D341Med (cell line): Measurements from ENCODE around the gene NADK.

Source experiments
- DNase-seq: peaks from one replicate; pipeline ENCODE4 v3.0.0; 2012; ENCODE audit warnings: low spot score

NADK gene

DNA sequence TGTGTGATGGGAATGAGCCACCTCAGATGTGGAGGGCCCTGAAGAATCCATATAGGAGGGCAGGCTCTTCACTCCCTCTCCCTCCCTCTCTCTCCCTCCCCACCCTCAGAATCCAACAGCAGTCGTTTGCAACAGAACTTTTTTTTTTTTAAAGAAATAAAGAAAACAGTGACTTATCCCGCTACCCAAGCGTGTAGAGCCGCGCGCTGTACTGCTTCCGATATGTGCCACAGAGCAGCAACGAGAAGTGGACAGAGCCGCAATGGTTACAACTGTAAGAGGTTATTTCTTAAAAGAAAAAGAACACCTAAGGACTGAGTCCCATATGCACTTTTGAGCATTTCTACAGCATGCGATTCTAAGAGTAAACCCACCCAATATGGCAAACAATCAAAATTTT is 7.4 kb upstream of the NADK start:
- DNase-seq: no peak

DNA sequence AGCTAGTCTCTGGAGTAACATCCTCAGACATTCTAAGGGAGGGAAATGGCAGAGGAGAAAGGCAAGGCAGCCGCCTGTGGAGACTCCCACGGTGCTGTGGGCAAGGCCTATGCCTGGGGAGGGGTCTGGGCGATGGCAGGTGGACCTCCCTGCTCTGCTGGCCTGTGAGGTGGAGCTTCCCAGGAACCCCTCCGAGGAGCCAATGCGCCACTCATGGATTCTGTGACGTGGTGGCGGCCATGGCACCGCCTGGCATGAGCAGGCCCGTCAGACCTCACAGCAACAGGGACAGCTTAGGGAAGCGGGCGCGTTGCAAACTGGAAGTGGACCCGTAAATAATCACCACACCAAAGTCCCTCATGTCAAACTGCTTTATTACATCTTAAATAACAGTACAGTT is 6.7 kb upstream of the NADK start:
- DNase-seq: peak; percentile 11

DNA sequence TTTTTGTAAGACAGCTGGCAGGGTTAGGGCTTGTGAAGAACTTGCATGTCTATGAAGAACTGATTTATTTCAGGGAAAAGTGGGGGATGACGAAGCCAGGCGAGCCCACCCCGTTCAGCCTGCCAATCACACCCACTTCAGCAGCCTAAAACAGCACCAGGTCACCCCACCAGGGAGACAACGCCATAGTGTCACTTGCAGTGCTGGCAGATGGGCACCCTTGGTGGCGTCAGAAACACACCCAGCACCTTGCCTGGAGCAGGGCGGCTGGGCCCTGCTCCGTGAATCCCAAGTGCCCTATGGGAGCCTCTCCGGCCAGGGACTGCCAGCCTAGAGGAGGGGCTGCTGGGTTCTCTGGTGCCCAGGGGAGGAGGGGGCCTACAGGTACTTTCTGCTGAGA is 5.0 kb upstream of the NADK start:
- no peak for DNase-seq

DNA sequence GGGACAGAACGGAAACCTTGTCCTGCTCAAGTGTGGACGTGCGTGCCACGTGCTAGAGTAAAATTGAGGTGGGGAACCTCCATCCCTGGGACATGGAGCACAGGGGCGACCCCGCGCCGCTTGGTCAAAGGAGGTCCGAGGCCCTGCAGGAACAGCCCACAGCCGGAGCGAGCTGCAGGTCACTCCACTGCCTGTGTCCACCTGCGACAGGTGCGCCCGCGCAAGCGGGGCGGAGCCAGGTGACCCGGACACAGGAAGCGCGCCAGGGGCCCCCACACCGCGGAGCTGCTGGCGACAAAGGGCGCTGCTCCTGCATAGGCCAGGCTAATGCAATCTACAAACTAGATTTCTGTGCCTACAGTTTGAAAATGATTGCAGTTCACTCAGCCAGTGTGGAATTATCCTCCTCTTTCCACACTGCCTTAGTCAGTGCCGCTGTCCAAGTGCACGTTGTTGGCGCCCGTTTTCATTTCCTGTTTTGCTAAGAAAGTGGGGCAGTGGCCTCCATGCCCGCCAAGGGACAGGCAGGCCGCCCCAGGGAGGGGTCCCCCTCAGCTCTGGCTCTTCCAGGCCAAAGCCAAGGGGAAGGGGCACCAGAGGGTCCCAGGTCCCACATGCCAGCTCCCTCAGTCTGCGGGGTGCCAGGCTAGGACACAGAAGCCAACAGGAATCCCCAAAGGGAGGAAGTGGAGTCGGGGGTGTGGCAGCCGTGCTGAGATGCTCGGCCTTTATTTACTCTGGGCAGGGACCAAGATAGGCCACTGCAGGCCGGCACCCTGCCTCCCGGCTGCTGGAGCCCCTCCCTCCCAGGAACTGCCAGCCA is 4.3 kb upstream of the NADK start:
- peak; percentile 32 for DNase-seq

DNA sequence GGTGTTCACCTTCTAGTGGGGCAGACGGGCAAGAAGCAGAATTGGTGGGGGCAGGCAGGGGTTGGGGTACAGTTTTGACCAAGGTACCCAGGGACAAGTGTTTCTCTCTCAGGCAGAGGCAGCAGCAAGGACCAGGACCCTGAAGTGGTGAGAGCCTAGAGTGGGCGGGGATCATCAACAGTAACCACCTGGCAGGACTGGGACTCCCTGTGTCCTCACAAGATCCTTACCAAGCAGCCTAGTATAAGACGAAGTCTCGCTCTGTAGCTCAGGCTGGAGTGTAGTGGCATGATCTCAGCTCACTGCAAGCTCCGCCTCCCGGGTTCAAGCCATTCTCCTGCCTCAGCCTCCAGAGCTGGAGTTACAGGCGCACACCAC is 3.2 kb upstream of the NADK start:
- peak; percentile 17 for DNase-seq

DNA sequence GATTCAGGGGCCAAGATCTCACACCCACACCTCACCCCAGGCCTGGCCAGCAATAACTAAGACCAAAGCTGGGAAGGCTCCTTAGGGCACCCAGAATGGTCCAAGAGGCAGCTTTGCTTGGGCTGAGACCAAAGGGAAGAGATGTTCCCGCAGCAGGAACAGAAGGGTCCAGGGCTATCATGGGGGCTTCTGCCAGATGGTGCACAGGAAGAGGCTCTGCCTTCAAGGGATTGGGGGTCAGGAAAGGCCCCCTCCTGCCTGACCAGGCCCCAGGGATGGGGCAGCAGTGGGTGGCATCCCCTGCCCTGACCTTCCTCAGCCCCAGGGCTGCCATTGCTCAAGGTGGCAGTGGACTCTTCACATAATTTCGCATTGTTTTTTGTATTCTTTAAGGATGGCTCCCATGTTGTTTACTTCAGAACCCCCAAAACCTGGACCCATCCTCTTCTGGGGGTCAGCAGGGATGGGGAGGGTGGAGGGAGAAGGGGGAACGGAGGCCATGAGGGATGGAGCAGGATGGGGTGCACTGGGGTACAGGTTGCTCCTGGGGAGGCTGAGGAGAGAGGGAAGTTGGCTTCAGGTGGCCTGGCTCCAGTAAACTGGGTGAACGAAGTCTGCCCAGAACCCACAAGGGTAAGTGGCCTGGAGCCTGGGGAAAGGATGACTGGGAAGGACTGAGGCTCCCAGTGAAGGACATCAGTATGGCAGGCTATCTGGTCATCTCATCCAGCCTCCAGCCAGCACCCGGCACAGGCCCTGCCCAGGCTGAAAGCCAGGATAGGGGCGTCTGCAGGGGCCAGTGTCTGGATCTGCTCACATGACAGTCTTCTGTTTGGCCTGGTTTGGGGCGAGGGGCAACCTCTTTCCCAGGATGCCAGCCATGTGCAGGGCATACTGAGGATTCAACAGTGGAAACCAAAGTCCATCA is 2.6 kb upstream of the NADK start:
- peak; percentile 20 for DNase-seq

DNA sequence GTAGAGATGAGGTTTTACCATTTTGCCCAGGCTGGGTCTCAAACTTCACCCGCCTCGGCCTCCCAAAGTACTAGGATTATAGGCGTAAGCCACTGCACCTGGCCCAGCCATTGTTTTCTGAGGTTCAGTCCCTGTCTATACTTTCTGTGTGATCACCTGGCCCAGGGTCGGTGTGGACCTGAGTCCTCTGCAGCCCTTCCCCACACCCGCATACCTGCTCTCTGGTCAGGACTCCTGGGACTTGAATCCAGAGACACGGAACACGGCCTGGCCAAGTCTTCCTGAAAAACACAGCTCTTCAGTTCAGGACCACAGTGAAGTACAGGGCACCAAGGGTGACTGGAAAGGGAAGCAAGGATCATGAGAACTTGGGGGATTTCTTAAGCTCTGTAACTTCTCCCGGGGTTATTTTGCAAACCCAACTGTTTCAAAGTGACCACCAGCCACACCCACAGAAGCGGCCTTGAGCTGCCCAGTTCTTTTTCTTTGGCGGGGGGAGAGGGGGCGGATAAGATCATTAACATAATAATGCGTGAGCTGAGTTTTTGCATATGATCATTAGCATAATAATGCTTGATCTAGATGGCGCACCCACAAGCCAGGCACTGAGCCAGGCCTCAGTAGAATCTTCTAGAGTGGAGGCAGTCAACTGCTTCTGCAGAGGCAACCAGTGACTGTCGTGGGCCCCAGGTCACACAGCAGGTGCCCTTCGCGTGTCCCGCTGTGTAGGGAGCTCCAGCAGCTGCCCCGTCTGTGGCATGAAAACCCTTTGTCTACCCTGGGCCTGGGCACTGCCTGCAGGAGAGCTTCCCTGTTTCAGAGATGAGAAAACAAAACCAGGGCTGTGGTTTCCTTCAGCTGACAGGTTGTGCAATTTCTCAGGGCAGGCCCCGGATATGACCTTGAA is 1.7 kb upstream of the NADK start:
- DNase-seq: no peak

DNA sequence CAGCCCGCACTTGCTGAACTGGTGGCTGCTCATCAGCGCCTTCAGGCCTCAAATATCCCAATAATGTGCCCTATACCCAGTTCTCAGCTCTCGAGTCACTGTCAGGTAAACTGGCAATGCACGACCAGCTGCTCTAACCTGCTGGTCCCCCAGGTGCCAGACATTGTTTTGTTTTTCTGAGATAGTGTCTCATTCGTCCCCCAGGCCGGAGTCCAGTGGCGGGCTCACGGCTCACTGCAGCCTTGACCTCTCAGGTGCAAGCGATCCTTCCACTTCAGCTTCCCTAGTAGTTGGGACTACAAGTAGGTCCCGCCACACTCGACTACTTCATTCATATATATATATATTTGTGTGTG is 1.0 kb upstream of the NADK start:
- no peak for DNase-seq

DNA sequence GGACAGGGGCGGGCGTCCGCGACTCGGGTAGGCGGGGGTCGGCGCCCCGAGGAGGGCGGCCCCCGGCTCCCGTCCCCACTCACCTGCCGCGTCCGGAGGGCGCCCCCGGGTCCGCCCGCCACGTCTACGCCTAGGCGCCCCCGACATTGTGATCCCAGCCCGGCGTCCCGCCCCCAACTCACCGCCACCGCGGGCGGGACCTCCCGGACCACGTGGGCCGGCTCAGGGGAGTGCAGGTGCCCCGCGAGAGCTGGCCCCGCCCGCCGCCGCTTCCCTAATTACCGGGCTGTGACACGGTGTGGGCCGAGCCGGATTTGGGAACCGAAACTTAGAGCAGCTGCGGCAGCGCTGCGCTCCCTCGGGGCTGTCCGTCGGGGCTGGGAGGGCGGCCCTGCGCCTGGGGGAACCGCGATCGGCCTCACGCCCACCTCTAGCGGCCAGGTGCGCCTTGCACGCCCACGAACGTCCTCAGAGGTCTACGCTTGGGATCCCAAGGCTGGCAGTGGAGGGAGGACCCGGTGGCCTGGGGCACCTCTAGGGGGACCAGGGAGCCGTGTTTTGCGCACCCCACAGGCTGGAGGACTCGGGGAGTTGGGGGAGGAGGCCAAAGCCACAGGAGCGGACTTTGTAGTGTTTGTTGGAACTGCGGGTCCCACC is 521 bp upstream of the NADK start:
- DNase-seq: peak; percentile 87

DNA sequence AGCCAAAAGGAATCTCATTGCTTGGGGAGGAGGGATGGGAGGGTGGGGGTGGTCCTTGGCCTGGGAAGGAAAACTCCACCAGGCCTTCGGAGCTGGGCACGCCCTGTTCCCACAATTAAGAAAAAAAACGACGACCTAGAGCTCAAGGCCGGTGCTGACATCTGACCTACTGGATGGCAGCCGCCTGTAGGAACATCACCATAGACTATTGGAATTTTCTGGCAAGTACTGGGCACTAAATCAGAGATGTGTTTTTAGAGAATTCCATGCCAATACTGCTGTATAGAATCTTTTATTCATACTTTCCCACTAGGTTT is 729 bp downstream of the NADK start:
- no peak for DNase-seq

DNA sequence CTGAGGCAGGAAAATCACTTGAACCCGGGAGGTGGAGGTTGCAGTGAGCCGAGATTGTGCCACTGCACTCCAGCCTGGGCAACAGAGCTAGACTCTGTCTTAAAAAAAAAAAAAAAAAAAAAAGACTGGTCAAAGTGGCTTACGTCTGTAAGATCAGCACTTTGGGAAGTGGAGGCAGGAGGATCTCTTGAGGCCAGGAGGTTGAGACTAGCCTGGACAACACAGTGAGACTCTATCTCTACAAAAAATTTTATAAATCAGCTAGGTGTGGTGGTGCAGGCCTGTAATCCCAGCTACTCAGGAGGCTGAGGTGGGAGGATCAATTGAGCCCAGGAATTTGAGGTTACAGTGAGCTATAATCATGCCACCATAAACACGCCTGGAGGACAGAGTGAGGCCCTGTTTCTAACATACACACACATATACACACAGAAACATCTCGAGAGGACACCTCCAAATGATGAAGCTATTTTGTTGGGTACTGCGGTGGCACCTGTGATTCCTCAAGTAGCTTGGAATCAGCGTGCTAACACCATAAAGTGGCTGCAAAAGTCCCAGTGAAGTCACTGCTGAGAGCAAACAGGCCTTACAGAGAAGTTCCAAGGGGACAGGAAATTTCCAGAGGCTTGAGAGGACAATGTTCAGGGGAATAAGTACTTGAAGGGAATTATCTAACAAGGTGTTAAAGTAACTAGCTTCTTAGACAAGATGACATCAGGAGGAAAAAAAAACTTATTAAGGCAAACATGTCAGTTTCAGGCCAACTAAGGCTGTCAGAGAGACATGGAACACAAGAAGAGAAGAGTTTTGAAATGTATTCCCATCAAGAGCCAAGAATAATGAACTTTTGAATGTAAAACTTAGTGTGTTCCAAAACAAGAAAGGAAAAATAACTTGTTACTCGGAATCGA is 1.3 kb downstream of the NADK start:
- no peak for DNase-seq

DNA sequence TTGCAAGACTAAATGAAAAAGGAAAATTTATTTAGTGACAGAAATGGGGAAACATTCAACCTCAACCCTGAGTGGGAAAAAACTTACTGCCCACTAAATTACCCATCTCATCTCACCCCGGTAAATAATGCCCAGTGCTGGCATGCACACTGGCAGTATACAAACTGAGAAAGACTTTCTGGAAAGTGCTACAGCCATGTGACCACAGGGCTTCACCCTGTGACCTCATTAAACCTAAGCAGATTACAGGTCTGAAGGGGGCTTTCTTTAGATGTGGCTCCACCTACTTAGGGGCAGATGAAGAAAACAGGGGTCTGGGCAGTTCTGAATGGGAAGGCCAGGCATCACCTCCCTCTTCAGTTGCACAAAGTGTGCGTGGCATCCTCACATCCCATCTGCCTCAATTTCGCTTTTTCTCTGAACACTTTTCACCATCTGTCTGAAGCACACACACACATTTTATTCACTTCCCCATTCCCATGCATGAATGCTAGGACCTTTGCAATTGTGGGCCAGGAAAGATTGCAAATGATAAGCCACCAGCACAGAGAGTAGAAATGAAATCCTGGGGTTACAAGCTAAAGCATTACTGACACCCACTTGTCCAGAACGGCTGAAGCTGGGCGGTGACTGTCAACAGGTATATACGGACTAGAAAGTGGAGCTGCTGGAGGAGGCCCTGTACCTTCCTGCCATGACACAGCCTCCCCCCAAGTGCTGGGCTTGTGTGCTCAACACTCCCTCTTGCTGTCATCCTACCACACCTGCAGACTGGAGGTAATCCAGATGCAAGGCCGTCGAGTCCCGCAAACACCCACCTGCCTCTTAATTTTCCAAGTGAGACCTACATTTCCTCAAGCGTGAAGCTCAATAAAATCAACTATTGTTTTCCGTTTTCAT is 2.7 kb downstream of the NADK start:
- DNase-seq: no peak

DNA sequence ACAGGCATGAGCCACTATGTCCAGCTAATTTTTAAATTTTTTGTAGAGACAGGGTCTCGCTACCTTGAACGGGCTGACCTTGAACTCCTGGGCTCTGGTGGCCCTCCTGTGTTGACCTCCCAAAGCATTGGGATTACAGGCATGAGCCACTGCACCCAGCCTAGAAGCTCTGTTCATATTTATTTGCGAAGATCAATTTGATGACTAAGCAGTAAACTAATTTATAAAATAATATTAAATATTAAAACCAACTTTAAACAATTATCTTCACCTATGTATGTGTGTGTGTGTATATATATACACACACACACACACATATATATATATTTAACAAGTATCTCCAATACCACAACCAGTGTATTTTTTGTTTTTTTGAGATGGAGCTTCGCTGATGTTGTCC is 4.4 kb downstream of the NADK start:
- no peak for DNase-seq

DNA sequence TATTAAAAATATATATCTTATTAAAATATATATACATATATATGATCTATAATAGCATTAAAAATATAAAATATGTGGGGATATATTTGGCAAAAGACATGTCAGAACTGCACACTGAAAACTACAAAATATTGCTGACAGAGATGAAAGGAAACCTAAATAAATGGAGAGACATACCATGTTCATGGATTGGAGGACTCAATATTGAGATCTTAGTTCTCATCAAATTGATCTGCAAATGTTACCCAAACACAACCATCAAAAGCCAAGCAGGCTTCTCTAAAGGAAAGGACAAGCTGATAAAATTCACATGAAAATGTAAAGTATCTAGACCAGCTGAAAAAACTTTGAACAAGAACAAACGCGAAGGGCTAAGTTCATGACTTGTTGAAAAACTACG is 7.2 kb downstream of the NADK start:
- DNase-seq: no peak

DNA sequence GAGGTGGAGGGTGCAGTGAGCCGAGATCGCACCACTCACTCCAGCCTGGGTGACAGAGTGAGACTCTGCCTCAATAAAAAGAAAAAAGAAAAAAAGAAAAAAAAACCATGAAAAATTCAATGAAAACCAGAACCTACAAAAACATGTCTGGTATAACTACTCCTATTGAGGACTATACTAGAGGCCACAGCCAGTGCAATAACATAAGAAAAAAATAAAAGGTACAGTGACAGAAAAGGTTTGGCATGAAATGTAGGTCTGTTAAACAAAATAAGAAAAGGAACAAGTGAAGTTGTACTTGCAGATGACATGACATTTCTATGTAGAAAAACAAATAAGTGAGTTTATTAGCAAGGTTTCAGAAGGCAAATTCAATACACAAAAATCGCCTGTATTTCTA is 8.2 kb downstream of the NADK start:
- no peak for DNase-seq

DNA sequence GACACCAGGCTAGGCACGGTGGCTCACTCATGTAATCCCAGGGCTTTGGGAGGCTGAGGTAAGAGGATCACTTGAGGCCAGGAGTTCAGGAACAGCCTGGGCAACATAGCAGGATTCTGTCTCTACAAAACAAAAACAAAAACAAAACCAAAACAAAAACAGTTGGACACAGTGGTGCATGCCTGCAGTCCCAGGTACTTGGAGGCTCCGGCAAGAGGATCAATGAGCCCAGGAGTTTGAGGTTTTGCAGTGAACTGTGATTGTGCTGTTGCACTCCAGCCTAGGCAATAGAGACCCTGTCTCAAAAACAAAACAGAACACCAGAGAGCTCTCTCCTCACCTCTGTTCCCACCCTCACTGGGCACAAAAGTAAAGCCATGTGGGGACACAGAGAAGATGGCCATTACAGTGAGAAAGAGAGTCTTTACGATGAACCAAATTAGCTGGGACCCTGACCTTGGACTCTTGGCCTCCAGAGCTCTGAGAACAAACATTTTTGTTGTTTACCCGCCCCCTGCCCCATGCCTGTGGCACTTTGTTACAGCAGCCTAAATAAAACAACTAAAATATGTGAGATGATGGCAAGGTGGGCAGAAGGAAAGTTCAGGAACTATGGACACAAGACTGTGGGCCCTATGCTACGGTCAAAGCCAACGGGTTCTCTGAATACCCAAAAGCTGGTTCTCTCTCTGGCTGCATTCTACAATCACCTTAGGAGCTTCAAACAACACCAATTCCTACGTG is 9.8 kb downstream of the NADK start:
- no peak for DNase-seq

DNA sequence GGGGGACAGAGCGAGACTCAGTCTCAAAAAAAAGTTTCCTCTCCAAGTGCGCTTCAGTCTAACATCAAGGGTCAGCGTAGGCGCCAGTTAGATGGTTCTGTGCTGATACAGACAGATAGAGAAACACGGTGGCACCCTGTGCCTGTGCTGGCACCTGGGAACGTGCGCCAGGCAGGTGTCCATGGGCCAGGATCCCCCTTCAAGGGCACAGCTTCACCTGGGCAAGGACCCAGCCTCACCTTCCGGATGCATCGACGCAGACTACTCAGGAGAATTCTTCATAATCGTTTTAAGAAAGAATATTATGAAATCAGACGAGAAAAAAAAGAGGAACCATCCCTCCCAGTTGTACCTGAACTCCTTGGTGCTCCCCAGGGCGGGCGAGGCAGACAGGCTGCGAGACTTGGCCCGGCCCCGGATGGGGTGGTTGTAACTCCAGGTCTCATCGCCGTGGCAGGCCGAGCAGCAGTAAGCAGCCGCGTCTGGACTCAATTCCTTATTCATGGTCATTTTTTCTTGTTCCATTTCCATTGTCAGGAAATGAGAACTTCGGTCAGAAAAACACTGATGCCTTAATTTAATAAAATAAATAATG is 13.3 kb downstream of the NADK start:
- DNase-seq: peak; percentile 15
